SK-N-SH (cell line): ENCODE measurements around the gene PAQR5. TPM values are rescaled to one million over a fixed set of nuclear protein-coding genes. Genes with fewer than 3 reads are reported as not detected.

Source experiments
- CTCF ChIA-PET: fragments of 300-600, 350-600 bp; formaldehyde crosslinking; extraction: SDS; loops from one replicate; lab custom pipeline; 2021; lab: Yijun Ruan, JAX
- POLR2A ChIA-PET: fragments of 350-600 bp; sonication (Branson Sonifier 250); formaldehyde crosslinking; extraction: SDS; loops from one replicate; lab custom pipeline; 2020; ENCODE audit warnings: antibody characterized with exemption, inconsistent platforms; lab: Yijun Ruan, JAX
- DNase-seq: peaks from one replicate; pipeline ENCODE4 v3.0.0; 2012
- H2AFZ ChIP-seq: fragments of 200-600 bp; sonication (generic); 2 replicates; pipeline ENCODE4 v1.8.1; 2016; ENCODE audit warnings: antibody characterized with exemption, mild to moderate bottlenecking, low read depth
- H3F3A ChIP-seq: fragments of 200-600 bp; sonication (generic); replicated peaks from 2 replicates; pipeline ENCODE3; 2016; ENCODE audit warnings: antibody characterized with exemption, mild to moderate bottlenecking; ENCODE audit not compliant: insufficient read depth
- H3K27ac ChIP-seq, 2 experiments: fragments of 200-500 bp in 1 of 2; fragments of 200-600 bp in 1 of 2; sonication (Bioruptor generic) in 1 of 2; sonication (generic), shearing (Covaris generic) in 1 of 2; 2 replicates each; pipeline versions ENCODE4 v1.5.1 to v1.6.1; 2014 to 2016; ENCODE audit warnings: low read depth in 2 of 2, inconsistent platforms in 1 of 2, low read length in 1 of 2, mild to moderate bottlenecking in 1 of 2, mixed read lengths in 1 of 2
- H3K27me3 ChIP-seq: fragments of 200-600 bp; sonication (generic), shearing (Covaris generic); 2 replicates; pipeline ENCODE4 v1.6.1; 2016; ENCODE audit warnings: mixed run types; ENCODE audit not compliant: insufficient read depth
- H3K36me3 ChIP-seq, 2 experiments: fragments of 200-500 bp in 1 of 2; fragments of 200-600 bp in 1 of 2; sonication (Bioruptor generic) in 1 of 2; sonication (generic) in 1 of 2; replicated peaks in 1 of 2; 2 replicates each; pipeline versions ENCODE3 to v1.5.1; 2014 to 2016; ENCODE audit warnings: low read length in 1 of 2, mild to moderate bottlenecking in 1 of 2; ENCODE audit not compliant: insufficient read depth in 2 of 2, control insufficient read depth in 1 of 2
- H3K4me1 ChIP-seq, 2 experiments: fragments of 200-500 bp in 1 of 2; fragments of 200-600 bp in 1 of 2; sonication (Bioruptor generic) in 1 of 2; sonication (generic), shearing (Covaris generic) in 1 of 2; 2 replicates each; pipeline versions ENCODE4 v1.5.1 to v1.6.1; 2014 to 2016; ENCODE audit warnings: low read depth in 1 of 2, low read length in 1 of 2, mixed run types in 1 of 2; ENCODE audit not compliant: insufficient read depth in 2 of 2, control insufficient read depth in 1 of 2
- H3K4me2 ChIP-seq: fragments of 200-600 bp; sonication (generic), shearing (Covaris generic); 2 replicates; pipeline ENCODE4 v1.6.1; 2017; ENCODE audit warnings: mixed run types
- H3K4me3 ChIP-seq, 2 experiments: fragments of 200-500 bp in 1 of 2; fragments of 200-600 bp in 1 of 2; sonication (Bioruptor generic) in 1 of 2; sonication (generic), shearing (Covaris generic) in 1 of 2; 2 replicates each; pipeline versions ENCODE4 v1.5.1 to v1.8.1; 2014 to 2016; ENCODE audit warnings: low read depth in 2 of 2, inconsistent platforms in 1 of 2, low read length in 1 of 2, mild to moderate bottlenecking in 1 of 2, mixed read lengths in 1 of 2, moderate library complexity in 1 of 2
- H3K79me2 ChIP-seq: fragments of 200-600 bp; sonication (generic); 2 replicates; pipeline ENCODE4 v1.8.1; 2017; ENCODE audit warnings: mild to moderate bottlenecking; ENCODE audit not compliant: insufficient read depth
- H3K9ac ChIP-seq: fragments of 200-600 bp; sonication (generic); 2 replicates; pipeline ENCODE4 v1.6.1; 2017; ENCODE audit warnings: mixed run types
- H3K9me2 ChIP-seq: fragments of 200-600 bp; sonication (generic); 2 replicates; pipeline ENCODE4 v1.6.1; 2017; ENCODE audit warnings: mixed run types
- H3K9me3 ChIP-seq: fragments of 200-600 bp; sonication (generic); 2 replicates; pipeline ENCODE4 v1.6.1; 2017; ENCODE audit warnings: mixed run types, mild to moderate bottlenecking, moderate library complexity
- H4K20me1 ChIP-seq: fragments of 200-600 bp; sonication (generic); 2 replicates; pipeline ENCODE4 v1.6.1; 2017; ENCODE audit warnings: mild to moderate bottlenecking, mixed run types; ENCODE audit not compliant: insufficient read depth
- CTCF ChIP-seq: fragments of 200-600 bp; sonication (generic); IDR thresholded peaks from 2 replicates; pipeline ENCODE4 v1.6.1; 2017; ENCODE audit warnings: antibody characterized with exemption, mild to moderate bottlenecking, moderate library complexity
- EZH2phosphoT487 ChIP-seq: fragments of 200-600 bp; sonication (generic); IDR thresholded peaks from 2 replicates; pipeline ENCODE4 v1.6.1; 2017; ENCODE audit warnings: low read depth, mixed run types, mild to moderate bottlenecking, antibody characterized with exemption, moderate library complexity, borderline replicate concordance
- FOSL2 ChIP-seq: IDR thresholded peaks from 2 replicates; pipeline ENCODE4 v1.4.0; 2012; ENCODE audit warnings: low read depth, mild to moderate bottlenecking, moderate library complexity, borderline replicate concordance
- FOXM1 ChIP-seq: IDR thresholded peaks from 2 replicates; pipeline ENCODE4 v1.4.0; 2012; ENCODE audit warnings: low read depth, mild to moderate bottlenecking
- GABPA ChIP-seq: IDR thresholded peaks from 2 replicates; pipeline ENCODE4 v1.4.0; 2012; ENCODE audit warnings: low read depth, mild to moderate bottlenecking
- GATA2 ChIP-seq: sonication (generic); formaldehyde crosslinking; IDR thresholded peaks from 2 replicates; pipeline ENCODE4 v1.5.0; 2020; ENCODE audit warnings: mild to moderate bottlenecking, missing genetic modification reagents
- MAX ChIP-seq: IDR thresholded peaks from 2 replicates; pipeline ENCODE4 v1.4.0; 2012; ENCODE audit warnings: low read depth
- MEF2A ChIP-seq: IDR thresholded peaks from 2 replicates; pipeline ENCODE4 v1.4.0; 2012; ENCODE audit warnings: low read depth, borderline replicate concordance
- NFIC ChIP-seq: IDR thresholded peaks from 2 replicates; pipeline ENCODE4 v1.4.0; 2012; ENCODE audit warnings: borderline replicate concordance
- PBX3 ChIP-seq: IDR thresholded peaks from 2 replicates; pipeline ENCODE4; 2012
- SIN3A ChIP-seq: IDR thresholded peaks from 2 replicates; pipeline ENCODE4 v1.6.1; 2012; ENCODE audit warnings: low read depth, mild to moderate bottlenecking, low read length, moderate library complexity, borderline replicate concordance
- SMC3 ChIP-seq: IDR thresholded peaks from 2 replicates; pipeline ENCODE4 v1.6.1; 2012; ENCODE audit warnings: low read depth, low read length, improper control_type of control experiment
- TAF1 ChIP-seq: IDR thresholded peaks from 2 replicates; pipeline ENCODE4 v1.6.1; 2012; ENCODE audit warnings: low read depth, mild to moderate bottlenecking, low read length, moderate library complexity, borderline replicate concordance
- TEAD4 ChIP-seq: IDR thresholded peaks from 2 replicates; pipeline ENCODE4 v1.4.0; 2012; ENCODE audit warnings: mild to moderate bottlenecking, borderline replicate concordance; ENCODE audit not compliant: insufficient read depth
- USF1 ChIP-seq: IDR thresholded peaks from 2 replicates; pipeline ENCODE4 v1.4.0; 2012; ENCODE audit warnings: low read depth, borderline replicate concordance
- USF2 ChIP-seq: fragments of 150-350 bp; IDR thresholded peaks from 2 replicates; pipeline ENCODE4 v1.6.1; 2017; ENCODE audit warnings: antibody characterized with exemption, low read length, low read depth, borderline replicate concordance
- YY1 ChIP-seq: IDR thresholded peaks from 2 replicates; pipeline ENCODE4 v1.4.0; 2012; ENCODE audit warnings: low read depth, mild to moderate bottlenecking
- ZBTB33 ChIP-seq: IDR thresholded peaks from 2 replicates; pipeline ENCODE4 v1.4.0; 2012; ENCODE audit warnings: low read depth, borderline replicate concordance
- WGBS: methylation state at CpG from one replicate; pipeline ENCODE4 v1.1.6; 2017; ENCODE audit warnings: low lambda C conversion rate; 5-methylcytosine and 5-hydroxymethylcytosine counted together
- polyA plus RNA-seq, 3 experiments: library from polyadenylated mRNA; depleted of rRNA; stranded (reverse); fragments of >200 nt; gene quantifications; 2 replicates each; pipeline ENCODE4 v1.2.3, GENCODE V29; 2012

Gene PAQR5
- polyA plus RNA-seq, 1 of the 3 experiments (the other 2 are of a cell fraction): 3.9 TPM

GRCh38 chr15:69400850-69401249 is 102.1 kb downstream of the PAQR5 start:
- WGBS: 80% methylated on average over 1 of the region's 6 CpGs
- no peaks in the 10 kb centered on the region for H3K9me2 ChIP-seq
- no peak overlapping the region for H3K4me3 ChIP-seq
- H3F3A ChIP-seq: peaks cover 24% of the 10 kb centered on the region
- ChIA-PET POLR2A (no interaction called here), CTCF (no interaction called here)
- H2AFZ ChIP-seq: no peak overlapping the region
- H3K79me2 ChIP-seq: peaks cover 29% of the 10 kb centered on the region
- no peaks in the 10 kb centered on the region for H3K36me3 ChIP-seq
- no peaks in the 10 kb centered on the region for H3K27me3 ChIP-seq
- H3K4me1 ChIP-seq: peaks cover 8 to 14% of the 10 kb centered on the region in 2 experiments; a peak in 3 of 4 replicates
- H3K9ac ChIP-seq: no peak overlapping the region
- no peaks in the 10 kb centered on the region for H3K9me3 ChIP-seq
- TF ChIP-seq MEF2A (no peak), TAF1 (no peak), YY1 (no peak), GABPA (no peak), ZBTB33 (no peak), PBX3 (no peak), GATA2 (no peak)
- H3K27ac ChIP-seq: no peak overlapping the region
- H4K20me1 ChIP-seq: no peaks in the 10 kb centered on the region
- no peak for DNase-seq
- H3K4me2 ChIP-seq: no peak overlapping the region

GRCh38 chr15:69402816-69403215 is 104.1 kb downstream of the PAQR5 start:
- 91% methylated on average over 2 of the region's 2 CpGs for WGBS
- peak overlapping the region; percentile 61 to 82; a peak in 2 of 4 replicates for H3K27ac ChIP-seq
- no peaks in the 10 kb centered on the region for H3K9me2 ChIP-seq
- TF ChIP-seq USF1 (no peak), TEAD4 (no peak), EZH2phosphoT487 (no peak), FOSL2 (no peak), GABPA (no peak), NFIC (no peak), SMC3 (no peak), CTCF (no peak), USF2 (no peak), SIN3A (no peak), FOXM1 (no peak), MAX (no peak), YY1 (no peak)
- ChIA-PET CTCF (interaction anchor here (1.1 to 5.7 kb wide), 4 partner anchors 8 to 344 kb away, joined by 4 to 58 read pairs (median 4); no protein-coding TSS in a partner anchor), POLR2A (no interaction called here)
- H2AFZ ChIP-seq: no peak overlapping the region
- no peaks in the 10 kb centered on the region for H3K27me3 ChIP-seq
- no peak overlapping the region for H3K9ac ChIP-seq
- H3K4me3 ChIP-seq: no peak overlapping the region
- H3F3A ChIP-seq: peaks cover 24% of the 10 kb centered on the region
- no peaks in the 10 kb centered on the region for H4K20me1 ChIP-seq
- no peak for DNase-seq
- H3K9me3 ChIP-seq: no peaks in the 10 kb centered on the region
- peaks cover 43% of the 10 kb centered on the region for H3K79me2 ChIP-seq
- H3K4me1 ChIP-seq: peaks cover 10 to 14% of the 10 kb centered on the region in 2 experiments
- peak overlapping the region; percentile 32; the same call in 1 of the 2 replicates for H3K4me2 ChIP-seq
- no peaks in the 10 kb centered on the region for H3K36me3 ChIP-seq
